ENCODE data around the gene DIPK2A.

DIPK2A gene

DNA sequence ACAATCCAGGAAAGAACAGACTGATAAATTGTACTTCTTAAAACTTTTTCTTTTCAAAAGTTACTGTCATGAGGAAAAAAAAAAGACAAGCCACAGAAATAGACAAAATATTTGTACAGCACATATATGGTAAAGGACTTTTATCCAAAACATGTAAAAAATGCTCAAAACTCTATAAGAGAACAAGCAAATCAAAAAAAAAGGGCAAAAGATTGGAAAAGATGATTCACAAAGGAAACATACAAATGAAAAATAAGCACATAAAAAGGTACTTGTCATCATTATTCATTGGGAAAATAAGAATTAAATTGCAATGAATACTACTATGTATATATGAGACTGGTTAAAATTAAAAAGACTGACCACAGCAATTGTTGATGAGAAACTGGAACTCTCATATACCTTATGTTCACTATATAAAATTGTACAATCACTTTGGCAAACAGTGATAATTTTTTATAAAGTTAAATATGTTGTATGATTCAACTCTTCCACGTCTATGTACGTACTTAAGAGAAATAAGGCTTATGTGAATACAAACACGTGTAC, 39.7 kb downstream of the DIPK2A start:
- FAIRE-seq (no peak), DNase-seq (ENCODE audit: insufficient read length) (no peak)
- TF ChIP-seq POLR2A (IDR thresholded peaks at IDR 0.05; ENCODE audit: low read depth, low read length) (no peak), POLR2AphosphoS5 (IDR thresholded peaks at IDR 0.05; ENCODE audit: low read depth, low read length) (no peak), TAF1 (IDR thresholded peaks at IDR 0.05; ENCODE audit: borderline replicate concordance, low read depth, low read length) (no peak)

DNA sequence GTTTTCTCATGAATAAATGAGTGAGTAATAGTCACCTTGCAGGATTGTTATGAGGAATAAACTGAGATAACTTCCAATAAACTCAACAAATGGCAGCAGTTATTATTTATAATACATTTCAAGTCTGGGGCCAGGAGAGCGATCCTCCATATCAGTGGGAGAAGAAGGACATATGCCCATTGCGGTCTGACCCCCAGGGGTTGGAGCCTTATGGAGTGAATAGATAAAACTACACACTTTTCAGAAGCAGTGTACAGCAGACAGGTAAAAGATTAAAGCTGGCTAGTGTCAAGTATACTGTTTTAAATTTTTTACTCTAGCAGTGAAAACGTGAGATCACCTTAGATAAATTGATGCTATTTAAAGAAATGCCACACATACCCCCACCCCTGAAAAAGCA, 43.5 kb downstream of the DIPK2A start:
- TF ChIP-seq TAF1 (IDR thresholded peaks at IDR 0.05; ENCODE audit: borderline replicate concordance, low read depth, low read length) (no peak), POLR2A (IDR thresholded peaks at IDR 0.05; ENCODE audit: low read depth, low read length) (no peak), POLR2AphosphoS5 (IDR thresholded peaks at IDR 0.05; ENCODE audit: low read depth, low read length) (no peak)
- DNase-seq (ENCODE audit: insufficient read length) = no peak
- no peak for FAIRE-seq

DNA sequence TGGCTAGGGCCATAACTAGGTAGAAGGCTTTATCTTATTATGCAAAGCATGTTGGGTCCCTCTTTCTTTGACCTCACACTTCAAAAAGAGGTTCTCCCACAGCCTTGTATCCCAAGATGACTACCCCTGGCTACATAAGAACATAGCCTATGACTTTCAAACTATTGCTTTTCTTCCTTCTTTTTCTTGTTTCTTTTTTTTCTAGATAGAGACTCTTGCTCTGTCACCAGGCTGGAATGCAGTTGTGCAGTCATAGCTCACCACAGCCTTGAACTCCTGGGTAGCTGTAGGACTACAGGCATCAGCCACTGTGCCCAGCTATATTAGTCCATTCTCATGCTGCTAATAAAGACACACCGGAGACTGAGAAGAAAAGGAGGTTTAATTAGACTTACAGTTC, 47.2 kb downstream of the DIPK2A start:
- TF ChIP-seq POLR2AphosphoS5 (IDR thresholded peaks at IDR 0.05; ENCODE audit: low read depth, low read length) = no peak
- TF ChIP-seq TAF1 (IDR thresholded peaks at IDR 0.05; ENCODE audit: borderline replicate concordance, low read depth, low read length) = no peak
- TF ChIP-seq POLR2A (IDR thresholded peaks at IDR 0.05; ENCODE audit: low read depth, low read length) = no peak
- FAIRE-seq = no peak

More for the DNA sequence above, 47.2 kb downstream of the DIPK2A start:
- no peak for DNase-seq (ENCODE audit: insufficient read length)

Data from GM12892 (cell line).